ENCODE measurements around the gene DMRTC1B. TPM values are rescaled to one million over a fixed set of nuclear protein-coding genes. Genes with fewer than 3 reads are reported as not detected.

Gene DMRTC1B
- polyA plus RNA-seq, 3 donors: 0.07 to 0.94 TPM; not detected in 1

Other genes with a start within 250 kb of the DMRTC1B start
- 10 to 100 TPM; 12.2 to 27.8 (median 14.9) TPM for gene HDAC8, start 204.0 kb upstream of the DMRTC1B start, polyA plus RNA-seq
- gene PHKA1, start 62.6 kb upstream of the DMRTC1B start, polyA plus RNA-seq: 1 to 10 TPM; 2.3 to 5.2 (median 2.8) TPM
- not detected for gene FAM236B, start 5.8 kb downstream of the DMRTC1B start, polyA plus RNA-seq
- gene FAM236D, start 31.3 kb downstream of the DMRTC1B start, polyA plus RNA-seq: not detected
- gene FAM236C, start 135.7 kb downstream of the DMRTC1B start, polyA plus RNA-seq: not detected
- not detected for gene FAM236A, start 161.3 kb downstream of the DMRTC1B start, polyA plus RNA-seq
- gene DMRTC1, start 166.9 kb downstream of the DMRTC1B start, polyA plus RNA-seq: under 1 TPM in 1 of 3 donors, not detected in 2; 0.48 TPM
- not detected for gene PABPC1L2B, start 226.0 kb downstream of the DMRTC1B start, polyA plus RNA-seq

Measured in adipose tissue (tissue), 3 donors.